Measurements from ENCODE around the gene CYP27A1.

- TF ChIP-seq, protein P1, sequence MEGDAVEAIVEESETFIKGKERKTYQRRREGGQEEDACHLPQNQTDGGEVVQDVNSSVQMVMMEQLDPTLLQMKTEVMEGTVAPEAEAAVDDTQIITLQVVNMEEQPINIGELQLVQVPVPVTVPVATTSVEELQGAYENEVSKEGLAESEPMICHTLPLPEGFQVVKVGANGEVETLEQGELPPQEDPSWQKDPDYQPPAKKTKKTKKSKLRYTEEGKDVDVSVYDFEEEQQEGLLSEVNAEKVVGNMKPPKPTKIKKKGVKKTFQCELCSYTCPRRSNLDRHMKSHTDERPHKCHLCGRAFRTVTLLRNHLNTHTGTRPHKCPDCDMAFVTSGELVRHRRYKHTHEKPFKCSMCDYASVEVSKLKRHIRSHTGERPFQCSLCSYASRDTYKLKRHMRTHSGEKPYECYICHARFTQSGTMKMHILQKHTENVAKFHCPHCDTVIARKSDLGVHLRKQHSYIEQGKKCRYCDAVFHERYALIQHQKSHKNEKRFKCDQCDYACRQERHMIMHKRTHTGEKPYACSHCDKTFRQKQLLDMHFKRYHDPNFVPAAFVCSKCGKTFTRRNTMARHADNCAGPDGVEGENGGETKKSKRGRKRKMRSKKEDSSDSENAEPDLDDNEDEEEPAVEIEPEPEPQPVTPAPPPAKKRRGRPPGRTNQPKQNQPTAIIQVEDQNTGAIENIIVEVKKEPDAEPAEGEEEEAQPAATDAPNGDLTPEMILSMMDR (IDR thresholded peaks at IDR 0.05), result no peak
- no peak for TF ChIP-seq POLR2A (IDR thresholded peaks at IDR 0.05)
- TF ChIP-seq POLR2AphosphoS5 (IDR thresholded peaks at IDR 0.05; ENCODE audit: insufficient read depth in 1 of 2, low read depth in 1 of 2), result no peak
Observed at GRCh38 chr2:218822622-218823021, 40.7 kb downstream of the CYP27A1 start.

Measured in vagina (tissue), 2 donors.